ENCODE results near the gene DLGAP3. TPM values are rescaled to one million over a fixed set of nuclear protein-coding genes. Genes with fewer than 3 reads are reported as not detected.

The DLGAP3 gene
- total and polyA plus RNA-seq, 12 donors, result 0.07 to 0.35 (median 0.13) TPM; not detected in 6

DNA sequence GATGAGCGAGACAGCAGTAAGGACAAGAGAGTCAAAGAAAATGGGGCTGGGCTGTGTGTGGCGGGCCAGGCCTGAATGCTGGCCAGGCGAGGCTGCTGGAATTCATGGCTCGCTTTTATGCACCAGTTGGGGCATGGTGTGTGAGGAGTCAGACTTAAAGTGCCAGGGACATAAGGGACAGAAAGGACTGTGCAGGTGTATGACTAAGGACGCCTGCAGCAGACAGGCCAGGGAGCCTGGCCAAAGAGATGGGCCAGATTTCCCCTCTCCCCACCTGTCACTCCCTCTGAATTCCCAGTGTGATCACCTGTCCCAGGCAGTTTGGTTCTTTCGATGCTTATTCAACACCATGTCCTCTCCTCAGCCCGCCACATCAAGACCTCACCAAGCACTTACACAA is 53.0 kb downstream of the DLGAP3 start:
- WGBS, 2 donors, result 77 to 83% methylated on average over 7 of the region's 7 CpGs

DNA sequence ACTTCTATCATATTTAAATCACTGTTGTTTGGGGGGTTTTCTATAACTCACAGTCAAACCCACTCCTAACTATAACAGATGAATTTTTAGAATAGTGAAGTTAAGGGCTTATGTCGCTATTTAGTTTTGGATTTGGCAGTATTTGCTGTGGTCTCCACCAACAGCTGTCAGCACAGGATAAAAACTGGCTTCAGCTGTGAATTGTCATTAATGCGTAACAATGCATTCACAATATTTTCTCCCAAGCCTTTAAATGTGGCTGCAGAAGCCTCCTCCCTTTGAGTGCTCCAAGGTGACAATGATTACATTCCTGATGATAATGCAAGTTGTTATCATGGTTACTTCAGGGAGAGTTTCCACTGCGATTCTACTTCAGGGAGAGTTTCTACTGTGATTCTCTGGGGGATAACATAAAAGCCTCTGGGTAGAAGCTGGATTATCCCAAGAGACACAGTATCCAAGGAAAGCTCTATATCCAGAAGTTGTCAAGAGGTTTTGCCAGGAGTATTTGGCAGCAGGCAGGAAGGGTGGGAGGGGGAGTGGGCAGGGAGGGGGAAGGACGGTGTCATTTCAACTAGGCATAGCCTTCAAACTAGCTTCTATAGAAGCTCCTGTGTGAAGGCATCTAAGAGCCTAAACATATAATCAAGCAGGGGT is 55.0 kb downstream of the DLGAP3 start:
- peaks cover 0 to 80% (median 72%) of the 10 kb centered on the region in 7 donors for H3K27me3 ChIP-seq
- H3K4me3 ChIP-seq, result no peak overlapping the region
- no peaks in the 10 kb centered on the region for H3K9me3 ChIP-seq
- no peak for DNase-seq
- whole genome bisulfite sequencing, 2 donors, result 52 to 55% methylated on average over 4 of the region's 4 CpGs
- H3K27ac ChIP-seq, result no peak overlapping the region
- H3K36me3 ChIP-seq, result no peaks in the 10 kb centered on the region
- no peaks in the 10 kb centered on the region for H3K4me1 ChIP-seq
- no peak for ATAC-seq
- intact Hi-C loops (cut with DNase I), result loop anchor here in 1 of 10 donors (10.0 kb wide), 1 partner anchor 100 kb away; no protein-coding TSS in a partner anchor
- TF ChIP-seq CTCF (IDR thresholded peaks at IDR 0.05), result no peak

More for the DNA sequence above, 53.0 kb downstream of the DLGAP3 start:
- DNase-seq, result no peak
- H3K9me3 ChIP-seq, result peaks cover 0 to 6% (median 0%) of the 10 kb centered on the region in 11 donors
- TF ChIP-seq CTCF (IDR thresholded peaks at IDR 0.05), result no peak
- H3K36me3 ChIP-seq, result no peaks in the 10 kb centered on the region
- peaks cover 0 to 87% (median 76%) of the 10 kb centered on the region in 7 donors for H3K27me3 ChIP-seq
- H3K4me3 ChIP-seq, result no peak overlapping the region
- intact Hi-C loops (cut with DNase I), result loop anchor here in 1 of 10 donors (10.0 kb wide), 1 partner anchor 98 kb away; no protein-coding TSS in a partner anchor
- no peaks in the 10 kb centered on the region for H3K4me1 ChIP-seq
- no peak overlapping the region for H3K27ac ChIP-seq
- no peak for ATAC-seq

DNA sequence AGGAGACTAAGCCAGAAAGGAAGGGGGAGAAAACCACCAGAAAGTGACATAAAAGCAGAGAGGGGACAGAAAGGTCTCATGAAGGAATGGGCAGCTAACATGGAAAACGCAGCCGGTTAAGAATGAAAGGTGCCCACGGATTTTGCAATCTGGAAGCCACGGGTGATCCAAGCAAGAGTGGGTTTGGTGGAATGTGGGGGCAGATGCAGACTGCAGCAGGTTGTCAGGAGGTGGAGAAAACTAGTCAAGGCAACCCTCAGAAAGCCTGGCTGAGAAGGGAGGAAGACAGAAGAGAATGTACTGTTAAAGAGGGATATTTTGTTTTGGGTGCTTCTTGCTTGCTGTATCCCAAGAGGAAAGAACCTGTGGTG is 57.3 kb downstream of the DLGAP3 start:
- peaks cover 0 to 10% (median 0%) of the 10 kb centered on the region in 9 donors for H3K4me1 ChIP-seq
- ATAC-seq (no peak), DNase-seq (no peak)
- no peaks in the 10 kb centered on the region for H3K9me3 ChIP-seq
- intact Hi-C loops (cut with DNase I), result loop anchor here in 1 of 10 donors (10.0 kb wide), 1 partner anchor 103 kb away; no protein-coding TSS in a partner anchor
- WGBS, 2 donors, result 77 to 80% methylated on average over 4 of the region's 4 CpGs
- peaks cover 0 to 58% (median 52%) of the 10 kb centered on the region in 7 donors for H3K27me3 ChIP-seq
- H3K27ac ChIP-seq, result no peak overlapping the region
- no peaks in the 10 kb centered on the region for H3K36me3 ChIP-seq
- H3K4me3 ChIP-seq, result no peak overlapping the region
- no peak for TF ChIP-seq CTCF (IDR thresholded peaks at IDR 0.05)

GRCh38 chr1:34871443-34872132 is 57.9 kb downstream of the DLGAP3 start:
- DNase-seq (no peak), ATAC-seq (no peak)
- intact Hi-C loops (cut with DNase I), result loop anchor here in 1 of 10 donors (10.0 kb wide), 1 partner anchor 103 kb away; no protein-coding TSS in a partner anchor
- 72 to 74% methylated on average over 17 of the region's 17 CpGs for WGBS, 2 donors
- no peak overlapping the region for H3K4me3 ChIP-seq
- H3K9me3 ChIP-seq, result no peaks in the 10 kb centered on the region
- H3K4me1 ChIP-seq, result peaks cover 0 to 15% (median 4%) of the 10 kb centered on the region in 9 donors
- no peak overlapping the region for H3K27ac ChIP-seq
- H3K36me3 ChIP-seq, result no peaks in the 10 kb centered on the region
- TF ChIP-seq CTCF (IDR thresholded peaks at IDR 0.05), result no peak
- peaks cover 0 to 52% (median 46%) of the 10 kb centered on the region in 7 donors for H3K27me3 ChIP-seq

Measured in heart right ventricle (tissue), 16 donors.